Endothelial cell of umbilical vein (primary cell): ENCODE measurements around the gene CRTAP. TPM values are rescaled to one million over a fixed set of nuclear protein-coding genes. Genes with fewer than 3 reads are reported as not detected.

ENCODE experiments used
- BruUV-seq: library from RNA; stranded (reverse); fragments of 400-500 nt; replicated peaks from 2 replicates; lab custom pipeline; 2021; lab: Mats Ljungman, UMichigan
- CTCF ChIA-PET: fragments of 300-600, 350-600 bp; sonication (Branson Sonifier 250); formaldehyde crosslinking; loops from one replicate; lab custom pipeline; 2021; ENCODE audit warnings: antibody characterized with exemption, inconsistent platforms; lab: Charles Lee
- POLR2A ChIA-PET: fragments of 300-600, 350-600 bp; sonication (Branson Sonifier 250); formaldehyde crosslinking; loops from one replicate; lab custom pipeline; 2021; ENCODE audit warnings: antibody characterized with exemption, inconsistent platforms; lab: Charles Lee
- DNase-seq: peaks from one replicate; pipeline ENCODE4 v3.0.0-alpha.2; 2011; ENCODE audit warnings: low read depth, low spot score
- FAIRE-seq: peaks from 2 replicates; lab custom pipeline; 2011; peaks lifted over from hg19 to GRCh38; lab: Jason Lieb, UNC
- H2AFZ ChIP-seq: 2 replicates; pipeline ENCODE4 v1.6.0; 2012; ENCODE audit warnings: low read depth, low read length, control low read depth, inconsistent platforms
- H3K27ac ChIP-seq: 2 replicates; pipeline ENCODE4 v1.5.1; 2011; ENCODE audit warnings: low read depth, mild to moderate bottlenecking, control low read depth, low read length, moderate library complexity; ENCODE audit not compliant: insufficient read depth
- H3K27me3 ChIP-seq, 2 experiments: 2 replicates each; pipeline versions ENCODE4 v1.6.0 to v1.6.1; 2011; ENCODE audit warnings: low read length in 2 of 2, mixed read lengths in 1 of 2; ENCODE audit not compliant: control insufficient read depth in 2 of 2, insufficient read depth in 2 of 2
- H3K36me3 ChIP-seq, 2 experiments: 2 replicates in 1 of 2; 3 replicates in 1 of 2; pipeline ENCODE4 v1.5.1; 2011; ENCODE audit warnings: low read length in 2 of 2, mild to moderate bottlenecking in 1 of 2, moderate library complexity in 1 of 2; ENCODE audit not compliant: control insufficient read depth in 2 of 2, insufficient read depth in 2 of 2; ENCODE audit errors: extremely low read depth in 1 of 2
- H3K4me1 ChIP-seq: 3 replicates; pipeline ENCODE4 v1.5.1; 2011; ENCODE audit warnings: mild to moderate bottlenecking, low read length; ENCODE audit not compliant: control insufficient read depth, insufficient read depth; ENCODE audit errors: extremely low read depth
- H3K4me2 ChIP-seq: 2 replicates; pipeline ENCODE4 v1.6.1; 2011; ENCODE audit warnings: low read length, control low read depth, mixed read lengths; ENCODE audit not compliant: insufficient read depth
- H3K4me3 ChIP-seq, 3 experiments: fragments of 200-600 bp in 1 of 3; sonication (generic), shearing (Covaris generic) in 1 of 3; replicated peaks in 1 of 3; 2 replicates each; pipeline ENCODE4 v1.5.1; 2011 to 2016; ENCODE audit warnings: control low read depth in 3 of 3, low read length in 3 of 3, mild to moderate bottlenecking in 2 of 3, inconsistent platforms in 1 of 3, low read depth in 1 of 3, moderate library complexity in 1 of 3; ENCODE audit not compliant: insufficient read depth in 1 of 3
- H3K79me2 ChIP-seq: 2 replicates; pipeline ENCODE4 v1.6.0; 2012; ENCODE audit warnings: low read length, inconsistent platforms; ENCODE audit not compliant: control insufficient read depth, insufficient read depth
- H3K9ac ChIP-seq: replicated peaks from 2 replicates; pipeline ENCODE3; 2011; ENCODE audit warnings: low read length, control low read depth; ENCODE audit not compliant: insufficient read depth; ENCODE audit errors: extremely low read depth
- H3K9me1 ChIP-seq: replicated peaks from 3 replicates; pipeline ENCODE4 v1.6.0; 2011; ENCODE audit warnings: mild to moderate bottlenecking, low read length; ENCODE audit not compliant: control insufficient read depth, insufficient read depth; ENCODE audit errors: extremely low read depth
- H3K9me3 ChIP-seq: replicated peaks from 2 replicates; pipeline ENCODE4 v1.5.1; 2012; ENCODE audit warnings: low read length, inconsistent platforms; ENCODE audit not compliant: control insufficient read depth, insufficient read depth
- H4K20me1 ChIP-seq: replicated peaks from 2 replicates; pipeline ENCODE3; 2011; ENCODE audit warnings: mild to moderate bottlenecking, low read length; ENCODE audit not compliant: control insufficient read depth, insufficient read depth; ENCODE audit errors: extremely low read depth
- CTCF ChIP-seq, 2 donors: IDR thresholded peaks; 1 replicate in 1 of 2; 2 replicates in 1 of 2; pipeline ENCODE4 v1.5.1; 2011; ENCODE audit warnings: low read length in 2 of 2, mild to moderate bottlenecking in 2 of 2, moderate library complexity in 2 of 2, control low read depth in 1 of 2, inconsistent platforms in 1 of 2, low read depth in 1 of 2; ENCODE audit not compliant: insufficient read depth in 1 of 2; ENCODE audit errors: extremely low read depth in 1 of 2
- EZH2 ChIP-seq: IDR thresholded peaks from 2 replicates; pipeline ENCODE4 v1.6.1; 2012; ENCODE audit warnings: borderline replicate concordance, low read depth, mild to moderate bottlenecking, moderate library complexity, low read length, inconsistent platforms; ENCODE audit not compliant: severe bottlenecking
- FOS ChIP-seq: IDR thresholded peaks from 2 replicates; pipeline ENCODE4 v1.6.1; 2011; ENCODE audit warnings: mild to moderate bottlenecking, low read length, moderate library complexity, borderline replicate concordance; ENCODE audit not compliant: insufficient read depth
- GATA2 ChIP-seq: IDR thresholded peaks from 2 replicates; pipeline ENCODE4 v1.7.0; 2011; ENCODE audit warnings: low read depth, mild to moderate bottlenecking, moderate library complexity, mixed read lengths, low read length; ENCODE audit not compliant: insufficient read length, insufficient read depth
- JUN ChIP-seq: IDR thresholded peaks from 2 replicates; pipeline ENCODE4 v1.6.1; 2011; ENCODE audit warnings: borderline replicate concordance, low read depth; ENCODE audit not compliant: insufficient read length, insufficient read depth
- MAX ChIP-seq: IDR thresholded peaks from 2 replicates; pipeline ENCODE4 v1.6.1; 2011; ENCODE audit not compliant: insufficient read depth, insufficient read length
- MYC ChIP-seq: IDR thresholded peaks from one replicate; pipeline ENCODE4 v1.6.1; 2011; ENCODE audit warnings: mild to moderate bottlenecking, low read depth, low read length
- POLR2A ChIP-seq: IDR thresholded peaks from 2 replicates; pipeline ENCODE4 v1.6.1; 2012; ENCODE audit warnings: low read depth, mild to moderate bottlenecking, control low read depth, low read length
- POLR2AphosphoS5 ChIP-seq: IDR thresholded peaks from 2 replicates; pipeline ENCODE4 v1.6.1; 2012; ENCODE audit warnings: low read depth, mild to moderate bottlenecking, control low read depth, low read length, moderate library complexity; ENCODE audit not compliant: insufficient read depth
- dilution Hi-C: fragments of 300-500 bp; cut with MboI; formaldehyde crosslinking; loops from one replicate; pipeline ENCODE4 v1.15.0; 2019; ENCODE audit warnings: low sequenced_read_pairs; ENCODE audit not compliant: extremely low pct_ligation_motif_present
- intact Hi-C: fragments of 100-400 bp; cut with micrococcal nuclease; formaldehyde crosslinking; loops from one replicate; pipeline ENCODE4 v1.10.0; 2022
- polyA plus RNA-seq, 4 experiments: library from polyadenylated mRNA; depleted of rRNA in 3 of 4; stranded (reverse) in 3 of 4; unstranded in 1 of 4; fragments of >200 nt; gene quantifications; 2 replicates each; pipeline versions ENCODE4 v1.2.1 to v1.2.3, GENCODE V29; 2011 to 2012; ENCODE audit warnings: missing spikeins in 1 of 4
- total RNA-seq: library from RNA; stranded (reverse); gene quantifications from 2 replicates; pipeline ENCODE4 v1.2.3, GENCODE V29; 2021

The CRTAP gene
- total and polyA plus RNA-seq, 2 donors (not counting 3 experiments of a cell fraction or from before 2014, with no cell fraction given), result 204 to 213 TPM

- ChIA-PET CTCF (interaction anchor here (0.5 to 3.8 kb wide), 5 partner anchors 40 to 711 kb away, joined by 4 to 91 read pairs (median 7); partner anchors contain the start of gene CCR4), POLR2A (no interaction called here)
- no peak for FAIRE-seq
- Histone ChIP-seq H3K79me2 (no peaks in the 10 kb centered on the region), H3K4me3 (no peak overlapping the region), H4K20me1 (no peaks in the 10 kb centered on the region), H3K9me3 (no peaks in the 10 kb centered on the region), H3K4me1 (no peaks in the 10 kb centered on the region), H3K27me3 (no peaks in the 10 kb centered on the region), H3K36me3 (no peaks in the 10 kb centered on the region), H3K4me2 (no peak overlapping the region), H3K9me1 (no peaks in the 10 kb centered on the region), H3K27ac (no peak overlapping the region), H3K9ac (no peak overlapping the region), H2AFZ (no peak overlapping the region)
- DNase-seq, result no peak
- no peak for TF ChIP-seq GATA2
- no peak for TF ChIP-seq POLR2A
- TF ChIP-seq CTCF (IDR thresholded peaks at IDR 0.05; ENCODE audit: extremely low read depth in 1 of 2, insufficient read depth in 1 of 2, low read depth in 1 of 2, low read length in 2 of 2), result no peak
- TF ChIP-seq MYC, result no peak
- no peak for TF ChIP-seq JUN
- TF ChIP-seq MAX, result no peak
- no peak for TF ChIP-seq EZH2
- TF ChIP-seq FOS, result no peak
- no peak for TF ChIP-seq POLR2AphosphoS5
- dilution Hi-C loops, result no loop called here
- intact Hi-C loops, result no loop called here
- no TSS peak for BruUV-seq
Measured at GRCh38 chr3:33075995-33076394, 37.8 kb upstream of the CRTAP start.
